PFSK-1 (cell line): ENCODE data around the gene MBNL2.

Experiments used
- FOXP2 ChIP-seq: optimal IDR thresholded peaks from 2 replicates; pipeline ENCODE3; 2011; ENCODE audit warnings: borderline replicate concordance, control low read depth, inconsistent platforms; ENCODE audit not compliant: insufficient read depth; ENCODE audit errors: extremely low read length, extremely low read depth
- POLR2AphosphoS5 ChIP-seq: IDR thresholded peaks from 2 replicates; pipeline ENCODE4 v1.6.1; 2012; ENCODE audit warnings: low read depth, mild to moderate bottlenecking, control low read depth, low read length, moderate library complexity
- REST ChIP-seq, 2 experiments: IDR thresholded peaks; 2 replicates each; pipeline versions ENCODE4 v1.6.1 to v1.8.0; 2011 to 2012; ENCODE audit warnings: low read depth in 2 of 2, low read length in 2 of 2, control low read depth in 1 of 2, inconsistent platforms in 1 of 2, mild to moderate bottlenecking in 1 of 2, moderate library complexity in 1 of 2; ENCODE audit not compliant: insufficient read depth in 1 of 2
- SIN3A ChIP-seq: IDR thresholded peaks from 2 replicates; pipeline ENCODE4 v1.6.1; 2012; ENCODE audit warnings: mild to moderate bottlenecking, low read length, moderate library complexity, borderline replicate concordance; ENCODE audit not compliant: insufficient read depth
- TAF1 ChIP-seq: IDR thresholded peaks from 2 replicates; pipeline ENCODE4 v1.6.1; 2012; ENCODE audit warnings: low read length, control low read depth, borderline replicate concordance; ENCODE audit not compliant: insufficient read depth

MBNL2 gene

DNA sequence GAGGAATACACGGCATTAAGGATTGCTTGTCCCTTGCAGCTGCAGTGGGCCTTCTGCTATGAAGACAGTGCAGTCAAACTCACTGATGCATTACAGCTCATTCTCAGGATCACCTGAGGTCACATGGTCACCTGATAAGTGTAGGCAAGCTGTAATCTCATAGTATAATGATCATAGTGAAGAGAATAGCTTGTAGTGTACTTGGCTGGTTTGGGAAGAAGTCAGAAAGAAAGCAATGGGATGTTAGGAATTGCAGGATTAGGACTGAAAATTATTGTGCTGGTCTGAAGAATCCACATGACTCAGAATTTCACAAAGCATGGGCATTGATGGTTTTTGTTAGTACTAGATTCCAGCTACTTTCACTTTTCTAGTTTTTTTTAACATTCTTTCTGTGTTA is 76.7 kb downstream of the MBNL2 start:
- no peak for TF ChIP-seq REST (IDR thresholded peaks at IDR 0.05; ENCODE audit: insufficient read depth in 1 of 2, low read depth in 2 of 2, low read length in 2 of 2)
- TF ChIP-seq TAF1 = no peak

- TF ChIP-seq SIN3A = no peak
- TF ChIP-seq REST (IDR thresholded peaks at IDR 0.05; ENCODE audit: insufficient read depth in 1 of 2, low read depth in 2 of 2, low read length in 2 of 2) = no peak
- TF ChIP-seq TAF1 = no peak
- TF ChIP-seq POLR2AphosphoS5 = no peak
- no peak for TF ChIP-seq FOXP2
Measured at GRCh38 chr13:97300871-97301270, 78.7 kb downstream of the MBNL2 start.

DNA sequence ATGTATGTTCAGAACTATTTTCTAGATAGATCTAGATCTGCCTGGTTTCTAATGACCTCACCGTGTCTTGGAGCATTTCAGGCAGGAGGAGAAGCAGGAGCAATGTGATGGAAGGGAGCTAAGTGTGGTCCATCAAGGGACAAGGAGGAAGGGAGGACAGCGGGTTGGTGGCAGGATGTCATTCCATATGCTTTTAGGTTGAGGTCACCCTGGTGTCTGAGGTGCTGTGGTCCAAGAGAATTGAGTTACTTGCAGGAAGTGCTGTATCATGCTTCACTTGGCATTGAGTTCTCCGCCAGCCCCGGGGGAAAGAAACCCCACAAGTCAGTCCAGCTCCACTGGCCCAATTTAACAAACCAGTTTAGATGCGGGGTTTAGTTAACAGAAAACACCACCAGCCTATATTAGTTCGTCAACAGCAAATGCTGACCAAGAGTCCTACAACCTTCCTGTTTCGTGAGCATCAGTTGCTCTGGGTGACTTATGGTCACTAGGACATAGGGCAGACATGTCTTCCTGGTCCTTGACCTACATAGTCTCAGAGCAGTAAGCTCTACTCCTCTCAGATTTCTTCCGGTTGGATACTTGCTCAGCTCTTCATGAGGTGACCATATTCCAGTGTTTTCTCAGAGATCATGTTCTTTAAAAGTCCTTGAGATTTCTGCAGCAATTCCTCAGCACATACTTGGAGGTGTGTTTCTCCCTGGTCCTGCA is 79.4 kb downstream of the MBNL2 start:
- TF ChIP-seq REST (IDR thresholded peaks at IDR 0.05; ENCODE audit: insufficient read depth in 1 of 2, low read depth in 2 of 2, low read length in 2 of 2) (no peak), FOXP2 (no peak), POLR2AphosphoS5 (no peak), SIN3A (no peak), TAF1 (no peak)

GRCh38 chr13:97302611-97303010 is 80.5 kb downstream of the MBNL2 start:
- no peak for TF ChIP-seq TAF1
- no peak for TF ChIP-seq REST (IDR thresholded peaks at IDR 0.05; ENCODE audit: insufficient read depth in 1 of 2, low read depth in 2 of 2, low read length in 2 of 2)
- TF ChIP-seq FOXP2 = no peak
- no peak for TF ChIP-seq SIN3A
- no peak for TF ChIP-seq POLR2AphosphoS5

GRCh38 chr13:97306106-97306505 is 84.0 kb downstream of the MBNL2 start:
- TF ChIP-seq POLR2AphosphoS5 = no peak
- TF ChIP-seq REST (IDR thresholded peaks at IDR 0.05; ENCODE audit: insufficient read depth in 1 of 2, low read depth in 2 of 2, low read length in 2 of 2) = no peak
- no peak for TF ChIP-seq SIN3A
- no peak for TF ChIP-seq TAF1
- no peak for TF ChIP-seq FOXP2
